Endothelial cell of umbilical vein (primary cell): ENCODE data around the gene EFS. TPM values are rescaled to one million over a fixed set of nuclear protein-coding genes. Genes with fewer than 3 reads are reported as not detected.

Experiments used
- BruUV-seq: library from RNA; stranded (reverse); fragments of 400-500 nt; replicated peaks from 2 replicates; lab custom pipeline; 2021; lab: Mats Ljungman, UMichigan
- CTCF ChIA-PET: fragments of 300-600, 350-600 bp; sonication (Branson Sonifier 250); formaldehyde crosslinking; loops from one replicate; lab custom pipeline; 2021; ENCODE audit warnings: antibody characterized with exemption, inconsistent platforms; lab: Charles Lee
- POLR2A ChIA-PET: fragments of 300-600, 350-600 bp; sonication (Branson Sonifier 250); formaldehyde crosslinking; loops from one replicate; lab custom pipeline; 2021; ENCODE audit warnings: antibody characterized with exemption, inconsistent platforms; lab: Charles Lee
- DNase-seq: peaks from one replicate; pipeline ENCODE4 v3.0.0-alpha.2; 2011; ENCODE audit warnings: low read depth, low spot score
- FAIRE-seq: peaks from 2 replicates; lab custom pipeline; 2011; peaks lifted over from hg19 to GRCh38; lab: Jason Lieb, UNC
- H2AFZ ChIP-seq: 2 replicates; pipeline ENCODE4 v1.6.0; 2012; ENCODE audit warnings: low read depth, low read length, control low read depth, inconsistent platforms
- H3K27ac ChIP-seq: 2 replicates; pipeline ENCODE4 v1.5.1; 2011; ENCODE audit warnings: low read depth, mild to moderate bottlenecking, control low read depth, low read length, moderate library complexity; ENCODE audit not compliant: insufficient read depth
- H3K27me3 ChIP-seq, 2 experiments: 2 replicates each; pipeline versions ENCODE4 v1.6.0 to v1.6.1; 2011; ENCODE audit warnings: low read length in 2 of 2, mixed read lengths in 1 of 2; ENCODE audit not compliant: control insufficient read depth in 2 of 2, insufficient read depth in 2 of 2
- H3K36me3 ChIP-seq, 2 experiments: 2 replicates in 1 of 2; 3 replicates in 1 of 2; pipeline ENCODE4 v1.5.1; 2011; ENCODE audit warnings: low read length in 2 of 2, mild to moderate bottlenecking in 1 of 2, moderate library complexity in 1 of 2; ENCODE audit not compliant: control insufficient read depth in 2 of 2, insufficient read depth in 2 of 2; ENCODE audit errors: extremely low read depth in 1 of 2
- H3K4me1 ChIP-seq: 3 replicates; pipeline ENCODE4 v1.5.1; 2011; ENCODE audit warnings: mild to moderate bottlenecking, low read length; ENCODE audit not compliant: control insufficient read depth, insufficient read depth; ENCODE audit errors: extremely low read depth
- H3K4me2 ChIP-seq: 2 replicates; pipeline ENCODE4 v1.6.1; 2011; ENCODE audit warnings: low read length, control low read depth, mixed read lengths; ENCODE audit not compliant: insufficient read depth
- H3K4me3 ChIP-seq, 3 experiments: fragments of 200-600 bp in 1 of 3; sonication (generic), shearing (Covaris generic) in 1 of 3; replicated peaks in 1 of 3; 2 replicates each; pipeline ENCODE4 v1.5.1; 2011 to 2016; ENCODE audit warnings: control low read depth in 3 of 3, low read length in 3 of 3, mild to moderate bottlenecking in 2 of 3, inconsistent platforms in 1 of 3, low read depth in 1 of 3, moderate library complexity in 1 of 3; ENCODE audit not compliant: insufficient read depth in 1 of 3
- H3K79me2 ChIP-seq: 2 replicates; pipeline ENCODE4 v1.6.0; 2012; ENCODE audit warnings: low read length, inconsistent platforms; ENCODE audit not compliant: control insufficient read depth, insufficient read depth
- H3K9ac ChIP-seq: replicated peaks from 2 replicates; pipeline ENCODE3; 2011; ENCODE audit warnings: low read length, control low read depth; ENCODE audit not compliant: insufficient read depth; ENCODE audit errors: extremely low read depth
- H3K9me1 ChIP-seq: replicated peaks from 3 replicates; pipeline ENCODE4 v1.6.0; 2011; ENCODE audit warnings: mild to moderate bottlenecking, low read length; ENCODE audit not compliant: control insufficient read depth, insufficient read depth; ENCODE audit errors: extremely low read depth
- H3K9me3 ChIP-seq: replicated peaks from 2 replicates; pipeline ENCODE4 v1.5.1; 2012; ENCODE audit warnings: low read length, inconsistent platforms; ENCODE audit not compliant: control insufficient read depth, insufficient read depth
- H4K20me1 ChIP-seq: replicated peaks from 2 replicates; pipeline ENCODE3; 2011; ENCODE audit warnings: mild to moderate bottlenecking, low read length; ENCODE audit not compliant: control insufficient read depth, insufficient read depth; ENCODE audit errors: extremely low read depth
- CTCF ChIP-seq, 2 donors: IDR thresholded peaks; 1 replicate in 1 of 2; 2 replicates in 1 of 2; pipeline ENCODE4 v1.5.1; 2011; ENCODE audit warnings: low read length in 2 of 2, mild to moderate bottlenecking in 2 of 2, moderate library complexity in 2 of 2, control low read depth in 1 of 2, inconsistent platforms in 1 of 2, low read depth in 1 of 2; ENCODE audit not compliant: insufficient read depth in 1 of 2; ENCODE audit errors: extremely low read depth in 1 of 2
- EZH2 ChIP-seq: IDR thresholded peaks from 2 replicates; pipeline ENCODE4 v1.6.1; 2012; ENCODE audit warnings: borderline replicate concordance, low read depth, mild to moderate bottlenecking, moderate library complexity, low read length, inconsistent platforms; ENCODE audit not compliant: severe bottlenecking
- FOS ChIP-seq: IDR thresholded peaks from 2 replicates; pipeline ENCODE4 v1.6.1; 2011; ENCODE audit warnings: mild to moderate bottlenecking, low read length, moderate library complexity, borderline replicate concordance; ENCODE audit not compliant: insufficient read depth
- GATA2 ChIP-seq: IDR thresholded peaks from 2 replicates; pipeline ENCODE4 v1.7.0; 2011; ENCODE audit warnings: low read depth, mild to moderate bottlenecking, moderate library complexity, mixed read lengths, low read length; ENCODE audit not compliant: insufficient read length, insufficient read depth
- JUN ChIP-seq: IDR thresholded peaks from 2 replicates; pipeline ENCODE4 v1.6.1; 2011; ENCODE audit warnings: borderline replicate concordance, low read depth; ENCODE audit not compliant: insufficient read length, insufficient read depth
- MAX ChIP-seq: IDR thresholded peaks from 2 replicates; pipeline ENCODE4 v1.6.1; 2011; ENCODE audit not compliant: insufficient read depth, insufficient read length
- MYC ChIP-seq: IDR thresholded peaks from one replicate; pipeline ENCODE4 v1.6.1; 2011; ENCODE audit warnings: mild to moderate bottlenecking, low read depth, low read length
- POLR2A ChIP-seq: IDR thresholded peaks from 2 replicates; pipeline ENCODE4 v1.6.1; 2012; ENCODE audit warnings: low read depth, mild to moderate bottlenecking, control low read depth, low read length
- POLR2AphosphoS5 ChIP-seq: IDR thresholded peaks from 2 replicates; pipeline ENCODE4 v1.6.1; 2012; ENCODE audit warnings: low read depth, mild to moderate bottlenecking, control low read depth, low read length, moderate library complexity; ENCODE audit not compliant: insufficient read depth
- dilution Hi-C: fragments of 300-500 bp; cut with MboI; formaldehyde crosslinking; loops from one replicate; pipeline ENCODE4 v1.15.0; 2019; ENCODE audit warnings: low sequenced_read_pairs; ENCODE audit not compliant: extremely low pct_ligation_motif_present
- intact Hi-C: fragments of 100-400 bp; cut with micrococcal nuclease; formaldehyde crosslinking; loops from one replicate; pipeline ENCODE4 v1.10.0; 2022
- polyA plus RNA-seq, 4 experiments: library from polyadenylated mRNA; depleted of rRNA in 3 of 4; stranded (reverse) in 3 of 4; unstranded in 1 of 4; fragments of >200 nt; gene quantifications; 2 replicates each; pipeline versions ENCODE4 v1.2.1 to v1.2.3, GENCODE V29; 2011 to 2012; ENCODE audit warnings: missing spikeins in 1 of 4
- total RNA-seq: library from RNA; stranded (reverse); gene quantifications from 2 replicates; pipeline ENCODE4 v1.2.3, GENCODE V29; 2021

The EFS gene
- total and polyA plus RNA-seq, 2 donors (not counting 3 experiments of a cell fraction or from before 2014, with no cell fraction given), result 0.03 to 0.13 TPM

GRCh38 chr14:23322568-23323517, 42.1 kb downstream of the EFS start:
- H3K4me1 ChIP-seq, result peaks cover 16% of the 10 kb centered on the region
- peak overlapping the region; percentile 64 for H3K4me2 ChIP-seq
- TF ChIP-seq MYC (no peak), FOS (no peak), CTCF (IDR thresholded peaks at IDR 0.05; ENCODE audit: extremely low read depth in 1 of 2, insufficient read depth in 1 of 2, low read depth in 1 of 2, low read length in 2 of 2) (no peak), POLR2A (no peak), EZH2 (no peak), MAX (no peak), GATA2 (no peak), JUN (no peak), POLR2AphosphoS5 (no peak)
- intact Hi-C loops (no loop called here), dilution Hi-C loops (no loop called here)
- no peaks in the 10 kb centered on the region for H3K9me3 ChIP-seq
- H3K27ac ChIP-seq, result peak overlapping the region; percentile 77
- no peaks in the 10 kb centered on the region for H4K20me1 ChIP-seq
- peaks cover 25% of the 10 kb centered on the region for H3K79me2 ChIP-seq
- TSS peak; percentile 23 for BruUV-seq
- H2AFZ ChIP-seq, result no peak overlapping the region
- peak overlapping the region; percentile 90 to 97 (median 95) for H3K4me3 ChIP-seq
- no peaks in the 10 kb centered on the region for H3K27me3 ChIP-seq
- H3K9ac ChIP-seq, result peak overlapping the region; percentile 96
- CTCF ChIA-PET, result interaction anchor here (2.6 to 5.0 kb wide), 5 partner anchors 16 to 203 kb away, joined by 15 to 48 read pairs (median 20); partner anchors contain the start of genes BCL2L2 and PPP1R3E
- POLR2A ChIA-PET, result interaction anchor here (2.0 kb wide), 1 partner anchor 21 kb away, joined by 13 read pairs; no protein-coding TSS in a partner anchor
- peaks cover 12 to 15% of the 10 kb centered on the region in 2 experiments for H3K36me3 ChIP-seq
- no peaks in the 10 kb centered on the region for H3K9me1 ChIP-seq
- FAIRE-seq (no peak), DNase-seq (no peak)
